ENCODE data around the gene UNC13A. TPM values are rescaled to one million over a fixed set of nuclear protein-coding genes. Genes with fewer than 3 reads are reported as not detected.
A peak's percentile ranks its signal among the peaks of the same experiment; 100 is the strongest.

UNC13A gene
- total RNA-seq, 2 donors from 2014 or later = 0.24 to 0.28 TPM

- intact Hi-C loops (cut with DNase I, micrococcal nuclease) = no loop called here
- no peak for ATAC-seq
Measured at GRCh38 chr19:17716309-17716929, 28.3 kb upstream of the UNC13A start.

GRCh38 chr19:17711851-17712250 is 23.7 kb upstream of the UNC13A start:
- intact Hi-C loops (cut with DNase I, micrococcal nuclease) = no loop called here
- ATAC-seq = no peak
- no peak for DNase-seq

More at GRCh38 chr19:17716309-17716929, 28.3 kb upstream of the UNC13A start:
- DNase-seq = no peak

GRCh38 chr19:17706750-17707181 is 18.6 kb upstream of the UNC13A start:
- intact Hi-C loops (cut with DNase I, micrococcal nuclease) = loop anchor here in 1 of 2 donors (10.0 kb wide), 1 partner anchor 58 kb away; no protein-coding TSS in a partner anchor
- DNase-seq (no peak), ATAC-seq (no peak)

GRCh38 chr19:17703824-17704463 is 15.8 kb upstream of the UNC13A start:
- DNase-seq = peak in 1 of 2 donors; percentile 74
- peak; percentile 80 for ATAC-seq
- intact Hi-C loops (cut with DNase I, micrococcal nuclease) = loop anchor here in 1 of 2 donors (5.0 to 10.0 kb wide), 2 partner anchors 61 to 148 kb away; no protein-coding TSS in a partner anchor

GRCh38 chr19:17695198-17695597 is 7.0 kb upstream of the UNC13A start:
- DNase-seq (no peak), ATAC-seq (no peak)
- intact Hi-C loops (cut with DNase I, micrococcal nuclease) = no loop called here

GRCh38 chr19:17692566-17692965 is 4.4 kb upstream of the UNC13A start:
- DNase-seq (no peak), ATAC-seq (no peak)
- intact Hi-C loops (cut with DNase I, micrococcal nuclease) = no loop called here

GRCh38 chr19:17688853-17689595 is 870 bp upstream of the UNC13A start:
- DNase-seq (no peak), ATAC-seq (no peak)
- intact Hi-C loops (cut with DNase I, micrococcal nuclease) = no loop called here

- ATAC-seq (no peak), DNase-seq (no peak)
- intact Hi-C loops (cut with DNase I, micrococcal nuclease) = no loop called here
Measured at GRCh38 chr19:17687141-17687856, 855 bp downstream of the UNC13A start.

- intact Hi-C loops (cut with DNase I, micrococcal nuclease) = no loop called here
- ATAC-seq (peak; percentile 39), DNase-seq (peak in 1 of 2 donors; percentile 20)
Measured at GRCh38 chr19:17686592-17687024, 1.5 kb downstream of the UNC13A start.

- intact Hi-C loops (cut with DNase I, micrococcal nuclease) = no loop called here
- ATAC-seq (no peak), DNase-seq (no peak)
Measured at GRCh38 chr19:17686023-17686521, 2.1 kb downstream of the UNC13A start.

- no peak for DNase-seq
- intact Hi-C loops (cut with DNase I, micrococcal nuclease) = no loop called here
- no peak for ATAC-seq
Measured at GRCh38 chr19:17685451-17686022, 2.6 kb downstream of the UNC13A start.

- DNase-seq = no peak
- ATAC-seq = no peak
- intact Hi-C loops (cut with DNase I, micrococcal nuclease) = no loop called here
Measured at GRCh38 chr19:17684256-17684655, 3.9 kb downstream of the UNC13A start.

- no peak for DNase-seq
- ATAC-seq = no peak
- intact Hi-C loops (cut with DNase I, micrococcal nuclease) = no loop called here
Measured at GRCh38 chr19:17683078-17683477, 5.1 kb downstream of the UNC13A start.

- no peak for ATAC-seq
- no peak for DNase-seq
- intact Hi-C loops (cut with DNase I, micrococcal nuclease) = no loop called here
Measured at GRCh38 chr19:17682273-17682672, 5.9 kb downstream of the UNC13A start.

GRCh38 chr19:17681505-17682125 is 6.5 kb downstream of the UNC13A start:
- no peak for ATAC-seq
- intact Hi-C loops (cut with DNase I, micrococcal nuclease) = no loop called here
- peak in 1 of 2 donors; percentile 13 for DNase-seq

GRCh38 chr19:17680230-17680722 is 7.9 kb downstream of the UNC13A start:
- peak; percentile 34 for ATAC-seq

GRCh38 chr19:17679526-17680229 is 8.5 kb downstream of the UNC13A start:
- DNase-seq = no peak
- no peak for ATAC-seq
- intact Hi-C loops (cut with DNase I, micrococcal nuclease) = no loop called here

More at GRCh38 chr19:17680230-17680722, 7.9 kb downstream of the UNC13A start:
- peak; percentile 36 to 43 for DNase-seq
- intact Hi-C loops (cut with DNase I, micrococcal nuclease) = no loop called here

Data from left colon (tissue), 2 donors.